Measurements from ENCODE around the gene DFFB. TPM values are rescaled to one million over a fixed set of nuclear protein-coding genes. Genes with fewer than 3 reads are reported as not detected.

Gene DFFB
- total RNA-seq, 1 experiment from 2014 or later = 9.0 TPM

GRCh38 chr1:3876716-3877115 lies 19.4 kb downstream of the DFFB start:
- POLR2A ChIA-PET = no interaction called here

GRCh38 chr1:3879099-3879498 lies 21.8 kb downstream of the DFFB start:
- Histone ChIP-seq H3K4me1 (ENCODE audit: control insufficient read depth in 1 of 2, insufficient read depth in 2 of 2, low read length in 2 of 2) (no peaks in the 10 kb centered on the region), H3K27me3 (ENCODE audit: insufficient read depth, low read length) (no peaks in the 10 kb centered on the region), H2AFZ (ENCODE audit: low read depth, low read length, poor library complexity, severe bottlenecking) (no peak overlapping the region), H3K27ac (ENCODE audit: low read depth, low read length) (no peak overlapping the region), H3K79me2 (ENCODE audit: insufficient read depth, low read length) (no peaks in the 10 kb centered on the region), H4K20me1 (ENCODE audit: insufficient read depth) (no peaks in the 10 kb centered on the region), H3K4me2 (ENCODE audit: low read length) (no peak overlapping the region), H3K9me2 (ENCODE audit: insufficient read depth) (no peaks in the 10 kb centered on the region), H3K9ac (ENCODE audit: low read length) (no peak overlapping the region), H3K36me3 (ENCODE audit: control insufficient read depth in 1 of 2, insufficient read depth in 2 of 2, low read length in 2 of 2) (peaks cover 0 to 8% of the 10 kb centered on the region in 2 experiments; a peak in 2 of 4 replicates), H3K4me3 (replicated peaks in 1 of 2; ENCODE audit: low read depth in 1 of 2, low read length in 2 of 2) (no peak overlapping the region), H3K9me3 (ENCODE audit: control insufficient read depth in 1 of 2, insufficient read depth in 1 of 2, low read depth in 1 of 2, low read length in 2 of 2) (peaks cover 3 to 5% of the 10 kb centered on the region in 2 experiments; a peak in 2 of 4 replicates)
- ChIA-PET POLR2A (no interaction called here), CTCF (no interaction called here), RAD21 (ENCODE audit: low non-redundant PET in 1 of 2, low total read pairs in 2 of 2, uncharacterized antibody in 2 of 2, unreplicated experiment in 2 of 2) (no interaction called here)
- no peak for DNase-seq (ENCODE audit: low read depth, low spot score)
- no peak for ATAC-seq
- TF ChIP-seq SIN3A (IDR thresholded peaks at IDR 0.05; ENCODE audit: low read depth) (no peak), MAX (IDR thresholded peaks at IDR 0.05) (no peak), EGR1 (IDR thresholded peaks at IDR 0.05; ENCODE audit: low read depth) (no peak), SP1 (IDR thresholded peaks at IDR 0.05; ENCODE audit: low read depth) (no peak), POLR2AphosphoS5 (IDR thresholded peaks at IDR 0.05; ENCODE audit: low read depth, low read length) (no peak), YY1 (IDR thresholded peaks at IDR 0.05; ENCODE audit: extremely low read depth, insufficient replicate concordance, low read depth, low read length) (no peak), EZH2phosphoT487 (IDR thresholded peaks at IDR 0.05; ENCODE audit: borderline replicate concordance) (no peak), FOSL1 (IDR thresholded peaks at IDR 0.05; ENCODE audit: low read depth) (no peak), TCF7L2 (IDR thresholded peaks at IDR 0.05; ENCODE audit: borderline replicate concordance, extremely low read depth, insufficient read depth, insufficient read length) (no peak), RAD21 (IDR thresholded peaks at IDR 0.05; ENCODE audit: low read depth) (no peak), ZFX (IDR thresholded peaks at IDR 0.05) (no peak), ELF1 (IDR thresholded peaks at IDR 0.05; ENCODE audit: borderline replicate concordance, low read depth) (no peak), ZNF274 (IDR thresholded peaks at IDR 0.05; ENCODE audit: low read depth, low read length) (no peak)
- BruUV-seq (replicated peaks) = no TSS peak
- intact Hi-C loops (cut with micrococcal nuclease) = no loop called here

More at GRCh38 chr1:3876716-3877115, 19.4 kb downstream of the DFFB start:
- H2AFZ ChIP-seq (ENCODE audit: low read depth, low read length, poor library complexity, severe bottlenecking) = no peak overlapping the region
- no peak for TF ChIP-seq YY1 (IDR thresholded peaks at IDR 0.05; ENCODE audit: extremely low read depth, insufficient replicate concordance, low read depth, low read length)
- no peak for TF ChIP-seq SP1 (IDR thresholded peaks at IDR 0.05; ENCODE audit: low read depth)
- TF ChIP-seq EZH2 (IDR thresholded peaks at IDR 0.05) = no peak
- no peak for TF ChIP-seq CEBPB (IDR thresholded peaks at IDR 0.05; ENCODE audit: low read depth)
- no peak for TF ChIP-seq ELF1 (IDR thresholded peaks at IDR 0.05; ENCODE audit: borderline replicate concordance, low read depth)
- no peak for TF ChIP-seq ZBTB33 (IDR thresholded peaks at IDR 0.05; ENCODE audit: extremely low read depth, insufficient replicate concordance, low read length)
- no peak for TF ChIP-seq POLR2AphosphoS5 (IDR thresholded peaks at IDR 0.05; ENCODE audit: low read depth, low read length)
- TF ChIP-seq JUND (IDR thresholded peaks at IDR 0.05) = no peak
- no peak overlapping the region for H3K9ac ChIP-seq (ENCODE audit: low read length)
- H3K36me3 ChIP-seq (ENCODE audit: control insufficient read depth in 1 of 2, insufficient read depth in 2 of 2, low read length in 2 of 2) = peaks cover 0 to 13% of the 10 kb centered on the region in 2 experiments; a peak in 3 of 4 replicates
- H4K20me1 ChIP-seq (ENCODE audit: insufficient read depth) = no peaks in the 10 kb centered on the region
- no peak for ATAC-seq
- intact Hi-C loops (cut with micrococcal nuclease) = no loop called here
- peaks cover 3 to 5% of the 10 kb centered on the region in 2 experiments; a peak in 2 of 4 replicates for H3K9me3 ChIP-seq (ENCODE audit: control insufficient read depth in 1 of 2, insufficient read depth in 1 of 2, low read depth in 1 of 2, low read length in 2 of 2)
- H3K9me2 ChIP-seq (ENCODE audit: insufficient read depth) = no peaks in the 10 kb centered on the region
- RAD21 ChIA-PET (ENCODE audit: low non-redundant PET in 1 of 2, low total read pairs in 2 of 2, uncharacterized antibody in 2 of 2, unreplicated experiment in 2 of 2) = no interaction called here
- CTCF ChIA-PET = no interaction called here
- H3K27ac ChIP-seq (ENCODE audit: low read depth, low read length) = no peak overlapping the region
- no peak overlapping the region for H3K4me3 ChIP-seq (replicated peaks in 1 of 2; ENCODE audit: low read depth in 1 of 2, low read length in 2 of 2)
- H3K4me1 ChIP-seq (ENCODE audit: control insufficient read depth in 1 of 2, insufficient read depth in 2 of 2, low read length in 2 of 2) = no peaks in the 10 kb centered on the region
- DNase-seq (ENCODE audit: low read depth, low spot score) = no peak
- H3K4me2 ChIP-seq (ENCODE audit: low read length) = no peak overlapping the region
- no peaks in the 10 kb centered on the region for H3K79me2 ChIP-seq (ENCODE audit: insufficient read depth, low read length)
- no TSS peak for BruUV-seq (replicated peaks)
- no peaks in the 10 kb centered on the region for H3K27me3 ChIP-seq (ENCODE audit: insufficient read depth, low read length)
